ENCODE data around the gene CCDC88C.
"Not testable (repeated sequence)": the region's sequence is repeated elsewhere in the genome, so short reads cannot be mapped to it uniquely, and the experiment has no call there.

The CCDC88C gene

GRCh38 chr14:91237219-91237618 is 180.4 kb downstream of the CCDC88C start:
- no peak for DNase-seq

- DNase-seq: no peak
Observed at GRCh38 chr14:91235841-91236240, 181.8 kb downstream of the CCDC88C start.

GRCh38 chr14:91234791-91235114 is 182.9 kb downstream of the CCDC88C start:
- DNase-seq: no peak

- DNase-seq: no peak
Observed at GRCh38 chr14:91233936-91234790, 183.5 kb downstream of the CCDC88C start.

GRCh38 chr14:91232603-91233002 is 185.0 kb downstream of the CCDC88C start:
- no peak for DNase-seq

GRCh38 chr14:91232052-91232451 is 185.6 kb downstream of the CCDC88C start:
- no peak for DNase-seq

GRCh38 chr14:91231446-91231845 is 186.2 kb downstream of the CCDC88C start:
- no peak for DNase-seq

GRCh38 chr14:91230397-91231035 is 187.1 kb downstream of the CCDC88C start:
- DNase-seq: peak; percentile 49

GRCh38 chr14:91229743-91230200 is 187.8 kb downstream of the CCDC88C start:
- DNase-seq: no peak

GRCh38 chr14:91229005-91229382 is 188.6 kb downstream of the CCDC88C start:
- no peak for DNase-seq

GRCh38 chr14:91228112-91229004 is 189.3 kb downstream of the CCDC88C start:
- DNase-seq: no peak

GRCh38 chr14:91227183-91227628 is 190.4 kb downstream of the CCDC88C start:
- DNase-seq: no peak

- DNase-seq: not testable (repeated sequence)
Observed at GRCh38 chr14:91226360-91226759, 191.3 kb downstream of the CCDC88C start.

- DNase-seq: no peak
Observed at GRCh38 chr14:91225025-91225424, 192.6 kb downstream of the CCDC88C start.

GRCh38 chr14:91223028-91223783 is 194.4 kb downstream of the CCDC88C start:
- no peak for DNase-seq

All from 8988T (cell line).